ENCODE results near the gene TRMT2B. TPM values are rescaled to one million over a fixed set of nuclear protein-coding genes. Genes with fewer than 3 reads are reported as not detected.
A peak's percentile ranks its signal among the peaks of the same experiment; 100 is the strongest.
"Not testable (repeated sequence)": the region's sequence is repeated elsewhere in the genome, so short reads cannot be mapped to it uniquely, and the experiment has no call there.

Gene TRMT2B, protein sequence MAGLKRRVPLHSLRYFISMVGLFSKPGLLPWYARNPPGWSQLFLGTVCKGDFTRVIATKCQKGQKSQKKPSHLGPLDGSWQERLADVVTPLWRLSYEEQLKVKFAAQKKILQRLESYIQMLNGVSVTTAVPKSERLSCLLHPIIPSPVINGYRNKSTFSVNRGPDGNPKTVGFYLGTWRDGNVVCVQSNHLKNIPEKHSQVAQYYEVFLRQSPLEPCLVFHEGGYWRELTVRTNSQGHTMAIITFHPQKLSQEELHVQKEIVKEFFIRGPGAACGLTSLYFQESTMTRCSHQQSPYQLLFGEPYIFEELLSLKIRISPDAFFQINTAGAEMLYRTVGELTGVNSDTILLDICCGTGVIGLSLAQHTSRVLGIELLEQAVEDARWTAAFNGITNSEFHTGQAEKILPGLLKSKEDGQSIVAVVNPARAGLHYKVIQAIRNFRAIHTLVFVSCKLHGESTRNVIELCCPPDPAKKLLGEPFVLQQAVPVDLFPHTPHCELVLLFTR
- 10 to 100 TPM in 3 of 4 donors, 1 to 10 TPM in 1; 8.4 to 13.5 (median 11.1) TPM for polyA plus RNA-seq (ENCODE audit: insufficient read length in 4 of 4)

DNA sequence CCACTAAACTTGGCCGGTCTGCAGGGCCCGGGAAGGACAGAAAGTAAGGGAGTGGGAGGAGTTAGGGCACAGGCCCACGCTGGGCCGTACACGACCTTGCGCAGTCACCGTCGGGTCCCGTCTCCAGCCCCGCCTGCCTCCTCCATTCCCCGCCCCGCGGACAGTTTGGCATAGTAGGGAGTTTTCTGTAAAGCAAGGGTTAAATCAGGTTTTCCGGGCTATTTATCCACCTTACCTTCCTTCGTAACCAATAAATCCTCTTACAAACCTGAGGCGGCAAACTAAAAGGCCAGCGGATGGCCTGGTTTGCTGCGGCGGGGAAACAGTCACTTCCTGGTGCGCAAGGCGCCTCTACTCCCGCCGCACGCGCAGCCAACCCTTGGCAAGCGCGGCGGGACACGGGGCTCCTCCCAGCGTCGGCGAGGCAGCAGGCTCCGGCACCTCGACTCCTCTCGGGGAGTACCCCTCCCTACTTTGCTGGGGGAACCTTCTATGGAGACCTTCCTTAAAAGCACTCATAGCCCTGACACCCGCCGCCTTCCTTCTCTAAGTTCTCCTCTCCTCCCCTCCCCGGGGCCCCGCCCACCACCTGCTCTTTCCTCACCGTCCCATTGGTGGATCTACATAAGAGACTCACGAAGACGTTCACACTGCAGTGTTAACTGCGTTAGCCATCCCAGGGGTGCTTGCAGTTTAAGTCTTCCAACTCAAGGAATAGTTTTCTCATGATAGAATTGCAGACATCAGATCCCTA lies at the start of gene TRMT2B:
TSS of gene TRMT2B (minus strand) at position 563 of the 754 bp plus-strand sequence. CDS start 9,822 bp downstream, outside the sequence.
- peak; percentile 18 to 29 (median 24) for DNase-seq (ENCODE audit: low read depth in 4 of 4, low spot score in 3 of 4)

DNA sequence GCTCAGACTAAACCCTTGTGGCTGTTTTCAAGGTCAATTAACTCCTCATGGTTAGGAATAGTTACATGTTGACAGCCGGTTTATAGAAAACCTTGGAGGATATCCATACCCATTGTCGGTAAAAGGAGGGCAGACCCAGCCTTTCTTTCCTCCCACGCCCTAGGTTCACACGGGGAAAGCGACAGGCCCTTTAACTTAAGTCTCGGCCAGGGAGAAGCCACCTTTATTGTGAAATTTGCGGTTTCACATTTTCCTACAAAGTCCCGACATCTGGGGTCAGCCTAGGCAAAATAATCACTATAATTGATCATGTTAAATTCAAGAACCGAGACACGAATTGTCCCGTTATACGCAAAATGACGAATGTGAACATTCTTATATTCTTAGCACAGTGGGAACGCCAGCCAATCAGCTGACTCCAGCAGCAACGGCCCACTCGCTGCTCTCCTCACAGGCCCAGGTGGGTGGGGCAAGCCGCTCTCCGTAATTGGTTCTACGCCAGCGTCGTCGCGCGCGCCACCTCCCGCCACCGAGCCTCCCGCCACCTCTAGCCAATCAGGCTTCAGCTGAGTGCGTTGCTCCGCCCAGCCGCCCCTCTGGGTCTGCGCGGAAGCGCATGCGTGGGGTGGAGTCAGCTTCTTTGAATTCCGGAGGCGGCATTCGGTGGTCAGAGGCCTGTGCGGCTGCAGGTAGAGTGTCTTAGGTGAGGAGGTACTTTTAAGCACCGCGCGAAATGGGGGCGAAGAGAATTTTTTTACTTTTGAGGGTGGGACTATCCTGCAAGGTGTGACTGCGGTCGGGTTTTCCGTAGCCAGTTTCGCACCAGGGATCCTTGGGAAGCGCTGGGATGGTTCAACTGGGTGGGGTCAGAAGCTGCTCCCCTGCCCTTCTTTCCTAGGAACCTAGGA lies 45.9 kb upstream of the TRMT2B start, which contains the start of gene CENPI:
TSS of gene CENPI (plus strand) at position 659 of the 908 bp plus-strand sequence. CDS start 2,867 bp downstream, outside the sequence.
- DNase-seq (ENCODE audit: low read depth in 4 of 4, low spot score in 3 of 4), result peak; percentile 60 to 81 (median 77)

GRCh38 chrX:101091817-101092216 lies 39.9 kb upstream of the TRMT2B start:
- no peak for DNase-seq (ENCODE audit: low read depth in 4 of 4, low spot score in 3 of 4)

DNA sequence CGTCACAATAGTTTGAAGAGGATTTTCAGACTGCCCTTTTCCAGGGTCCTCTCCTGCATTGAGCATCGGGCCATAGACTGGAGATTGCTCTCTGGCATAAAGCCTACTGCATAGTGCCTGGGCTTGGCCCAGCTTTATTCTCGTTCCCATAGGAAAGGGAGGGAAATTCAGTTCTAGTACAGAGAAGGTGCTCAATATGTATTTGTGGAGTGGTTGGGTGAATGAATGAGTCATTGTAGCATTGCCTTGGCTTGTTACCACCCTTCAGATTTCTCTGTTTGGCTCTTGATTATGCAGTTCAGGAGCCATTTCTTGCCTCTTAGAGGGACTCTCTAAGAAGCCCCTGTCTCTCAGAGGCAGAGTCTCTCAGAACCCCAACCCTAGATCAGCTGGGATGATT lies 29.3 kb upstream of the TRMT2B start:
- no peak for DNase-seq (ENCODE audit: low read depth in 4 of 4, low spot score in 3 of 4)

- no peak for DNase-seq (ENCODE audit: low read depth in 4 of 4, low spot score in 3 of 4)
Observed at GRCh38 chrX:101080326-101081124, 28.6 kb upstream of the TRMT2B start.

- DNase-seq (ENCODE audit: low read depth in 4 of 4, low spot score in 3 of 4), result no peak
Observed at GRCh38 chrX:101079736-101080270, 27.9 kb upstream of the TRMT2B start.

GRCh38 chrX:101078716-101079598 lies 27.0 kb upstream of the TRMT2B start, which contains the start of gene TMEM35A:
Gene TMEM35A, plus strand, starts transcription at chrX:101078879. Its CDS starts 124 bp downstream, at chrX:101079003.
- DNase-seq (ENCODE audit: low read depth in 4 of 4, low spot score in 3 of 4), result no peak

- DNase-seq (ENCODE audit: low read depth in 4 of 4, low spot score in 3 of 4), result no peak
Observed at GRCh38 chrX:101071582-101071981, 19.7 kb upstream of the TRMT2B start.

- DNase-seq (ENCODE audit: low read depth in 4 of 4, low spot score in 3 of 4), result no peak
Observed at GRCh38 chrX:101062176-101062575, 10.3 kb upstream of the TRMT2B start.

- DNase-seq (ENCODE audit: low read depth in 4 of 4, low spot score in 3 of 4), result no peak
Observed at GRCh38 chrX:101057093-101057714, 5.3 kb upstream of the TRMT2B start.

DNA sequence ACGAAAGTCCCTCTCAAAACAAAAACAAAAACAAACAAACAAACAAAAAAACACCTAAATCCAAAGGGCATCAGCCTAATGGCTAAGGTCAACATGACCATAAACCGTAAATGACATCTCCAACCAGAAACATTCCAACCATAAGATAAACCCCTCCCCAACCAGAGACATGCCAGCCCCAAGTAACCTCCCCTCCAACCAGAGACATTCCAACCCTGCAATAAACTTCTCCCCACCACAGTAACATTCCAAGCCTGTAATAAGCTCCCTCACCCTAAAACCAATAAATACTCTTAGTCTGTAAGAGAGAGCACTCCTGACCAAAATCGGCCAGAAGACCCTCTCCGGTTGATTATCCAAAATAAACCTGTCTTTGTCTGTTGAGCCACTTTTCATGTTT lies 4.6 kb upstream of the TRMT2B start:
- DNase-seq (ENCODE audit: low read depth in 4 of 4, low spot score in 3 of 4), result not testable (repeated sequence)

DNA sequence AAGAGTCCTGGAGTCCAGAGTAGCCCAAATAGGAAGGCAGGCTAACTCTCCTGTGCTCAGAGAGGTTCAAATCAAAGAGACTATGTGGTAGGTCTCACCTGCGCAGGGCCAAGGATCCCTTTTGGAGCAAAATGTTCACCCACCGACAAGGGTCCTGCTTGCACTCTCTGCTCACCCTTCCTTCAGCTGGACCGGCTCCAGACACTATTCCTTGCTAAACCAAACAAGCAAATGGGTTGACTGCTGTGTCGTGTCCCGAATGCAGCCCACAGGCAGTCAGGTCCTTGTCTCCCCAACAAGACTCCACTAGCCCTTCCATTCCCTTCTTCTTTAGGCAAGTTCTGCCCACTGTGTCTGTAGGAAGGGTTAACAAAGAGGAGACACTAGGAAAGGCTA lies 760 bp downstream of the TRMT2B start:
- no peak for DNase-seq (ENCODE audit: low read depth in 4 of 4, low spot score in 3 of 4)

GRCh38 chrX:101040197-101040596 lies 11.7 kb downstream of the TRMT2B start:
- DNase-seq (ENCODE audit: low read depth in 4 of 4, low spot score in 3 of 4), result no peak

DNA sequence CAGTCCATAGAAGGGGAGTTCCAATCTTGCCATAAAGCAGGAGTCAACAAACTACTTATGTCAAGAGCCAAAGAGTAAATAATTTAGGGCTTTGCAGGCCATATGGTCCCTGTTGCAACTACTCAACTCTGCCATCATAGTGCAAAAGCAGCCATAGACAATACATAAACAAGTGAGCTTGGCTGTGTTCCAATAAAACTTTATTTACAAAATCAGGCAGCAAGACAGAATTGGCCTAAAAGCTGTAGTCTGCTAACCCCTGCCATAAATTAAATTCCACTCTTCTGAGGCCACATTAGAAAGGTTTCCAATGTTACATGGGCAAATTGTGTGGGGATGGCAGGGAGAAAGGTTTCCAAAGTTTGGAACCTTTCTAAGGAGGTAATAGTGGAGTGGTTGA lies 14.7 kb downstream of the TRMT2B start:
- DNase-seq (ENCODE audit: low read depth in 4 of 4, low spot score in 3 of 4), result no peak

- DNase-seq (ENCODE audit: low read depth in 4 of 4, low spot score in 3 of 4), result no peak
Observed at GRCh38 chrX:101029665-101030064, 22.2 kb downstream of the TRMT2B start.

GRCh38 chrX:101028562-101028961 lies 23.3 kb downstream of the TRMT2B start:
- no peak for DNase-seq (ENCODE audit: low read depth in 4 of 4, low spot score in 3 of 4)

DNA sequence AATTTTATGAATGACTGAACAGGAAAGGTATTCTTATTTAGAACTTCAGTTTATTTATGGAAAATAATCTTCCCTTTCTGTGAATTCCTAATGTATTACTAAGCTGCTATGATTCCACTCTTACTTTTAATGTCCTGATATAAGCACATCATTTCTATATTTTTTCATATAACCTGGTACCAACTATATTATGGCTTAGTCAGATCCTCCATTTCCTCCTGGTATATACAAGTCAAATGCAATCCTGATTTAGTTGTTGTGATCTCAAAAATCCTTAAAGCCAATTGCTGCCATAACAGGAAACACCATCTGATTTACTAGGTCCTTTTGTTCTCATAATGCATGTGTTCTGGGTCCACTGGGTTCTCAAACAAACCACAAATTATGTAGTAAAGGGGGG lies 26.8 kb downstream of the TRMT2B start:
- no peak for DNase-seq (ENCODE audit: low read depth in 4 of 4, low spot score in 3 of 4)

GRCh38 chrX:101022020-101022419 lies 29.9 kb downstream of the TRMT2B start:
- no peak for DNase-seq (ENCODE audit: low read depth in 4 of 4, low spot score in 3 of 4)
